Activated CD8-positive, alpha-beta memory T cell treated with anti-CD3 and anti-CD28 coated beads, Interleukin-2, amount 50 U/mL, for 48 hours (primary cell): ENCODE results near the gene ALS2.
A peak's percentile ranks its signal among the peaks of the same experiment; 100 is the strongest.
"Not testable (repeated sequence)": the region's sequence is repeated elsewhere in the genome, so short reads cannot be mapped to it uniquely, and the experiment has no call there.

Experiments used
- DNase-seq: peaks from one replicate; pipeline ENCODE4 v3.0.0-alpha.2; 2020

The ALS2 gene

GRCh38 chr2:201790989-201791388 is 10.3 kb upstream of the ALS2 start:
- DNase-seq = no peak

DNA sequence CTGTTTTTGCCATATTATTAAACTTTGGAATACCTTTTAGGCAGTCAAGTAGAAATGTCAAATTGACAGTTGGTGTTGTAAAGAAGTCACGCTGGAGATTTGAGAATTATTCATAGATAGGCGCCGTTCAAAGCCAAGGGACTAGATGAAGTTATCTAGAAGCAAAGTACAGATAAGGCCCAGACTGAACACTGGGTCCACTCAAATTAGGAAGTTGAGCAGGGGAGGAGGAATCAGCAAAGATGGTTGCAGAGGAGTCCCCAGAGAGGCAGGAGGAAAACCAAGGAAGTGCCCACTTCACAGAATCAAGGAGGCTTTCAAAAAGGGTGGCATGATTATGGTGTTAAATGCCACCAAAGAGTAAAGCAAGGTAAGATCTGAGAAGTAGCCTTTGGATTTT is 9.6 kb upstream of the ALS2 start:
- DNase-seq = no peak

DNA sequence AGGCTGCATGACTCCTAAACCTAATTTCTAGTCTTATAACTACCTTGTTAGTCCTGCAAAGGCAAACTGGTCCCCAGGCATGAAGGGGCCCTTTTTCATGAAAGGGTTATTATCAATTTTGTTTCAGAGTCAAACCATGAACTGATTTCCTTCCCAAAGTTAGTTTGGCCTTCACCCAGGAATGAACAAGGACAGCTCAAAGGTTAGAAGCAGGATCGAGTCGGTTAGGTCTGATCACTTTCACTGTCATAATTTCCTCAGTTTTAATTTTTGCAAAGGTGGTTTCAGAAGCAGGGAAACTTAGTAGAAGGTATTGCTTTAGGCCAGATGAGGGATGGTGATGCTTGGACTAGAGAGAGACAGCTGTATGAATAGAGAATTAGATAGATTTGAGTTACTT is 8.7 kb upstream of the ALS2 start:
- no peak for DNase-seq

DNA sequence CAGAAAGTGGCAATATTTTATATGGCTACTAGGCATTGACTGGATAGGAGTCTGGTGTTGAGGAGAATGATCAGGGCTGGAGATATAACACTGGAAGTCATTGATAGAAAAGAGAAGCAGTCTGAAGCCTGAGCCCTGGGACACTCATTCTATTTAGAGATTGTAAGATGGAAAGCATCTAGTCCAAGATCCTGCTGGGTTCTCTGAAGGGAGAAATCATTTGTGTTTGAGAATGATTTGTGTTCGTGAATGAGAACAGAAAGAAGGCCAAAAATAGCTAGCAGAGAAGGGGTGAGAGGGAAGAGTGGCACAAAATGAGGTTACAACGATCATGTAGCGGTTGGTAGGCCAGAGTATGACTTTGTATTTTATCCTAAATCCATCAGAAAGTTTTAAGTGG is 7.6 kb upstream of the ALS2 start:
- no peak for DNase-seq

- no peak for DNase-seq
Observed at GRCh38 chr2:201786471-201786870, 5.7 kb upstream of the ALS2 start.

DNA sequence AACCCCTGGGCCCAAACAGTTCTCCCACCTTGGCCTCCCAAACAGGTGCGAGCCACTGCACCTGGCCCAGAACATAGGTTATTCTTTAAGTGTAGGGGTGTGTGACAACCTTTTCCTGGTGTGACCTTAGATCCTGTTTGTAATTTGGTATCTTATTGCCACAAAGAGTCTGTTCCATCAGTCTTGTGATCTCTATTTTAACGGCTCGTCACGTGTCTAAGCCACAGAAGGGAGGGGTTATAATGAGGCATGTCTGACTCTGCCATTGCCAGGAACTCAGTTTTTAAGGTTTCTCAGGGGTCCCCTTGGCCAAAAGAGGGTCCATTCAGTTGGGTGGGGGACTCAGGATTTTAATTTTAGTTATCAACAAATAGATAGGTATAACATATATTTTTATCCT is 4.4 kb upstream of the ALS2 start:
- DNase-seq = no peak

DNA sequence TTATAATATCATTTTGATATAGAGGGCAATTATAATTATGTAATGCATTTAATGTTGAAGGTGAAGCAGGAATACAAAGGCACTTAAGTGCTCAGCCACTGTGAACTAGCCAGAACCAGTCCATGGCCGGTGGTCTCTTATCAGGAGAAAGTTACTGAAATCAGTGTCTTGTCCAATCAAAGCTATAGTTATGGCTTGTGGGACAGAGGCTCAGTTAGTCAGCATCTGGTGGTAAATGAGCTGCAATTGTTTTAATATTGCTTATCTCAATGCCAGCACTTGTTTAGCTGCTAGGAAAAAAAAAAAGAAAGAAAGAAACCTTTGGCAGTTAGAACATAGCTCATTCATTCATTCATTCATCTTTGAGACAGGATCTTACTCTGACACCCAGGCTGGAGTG is 3.8 kb upstream of the ALS2 start:
- DNase-seq = no peak

DNA sequence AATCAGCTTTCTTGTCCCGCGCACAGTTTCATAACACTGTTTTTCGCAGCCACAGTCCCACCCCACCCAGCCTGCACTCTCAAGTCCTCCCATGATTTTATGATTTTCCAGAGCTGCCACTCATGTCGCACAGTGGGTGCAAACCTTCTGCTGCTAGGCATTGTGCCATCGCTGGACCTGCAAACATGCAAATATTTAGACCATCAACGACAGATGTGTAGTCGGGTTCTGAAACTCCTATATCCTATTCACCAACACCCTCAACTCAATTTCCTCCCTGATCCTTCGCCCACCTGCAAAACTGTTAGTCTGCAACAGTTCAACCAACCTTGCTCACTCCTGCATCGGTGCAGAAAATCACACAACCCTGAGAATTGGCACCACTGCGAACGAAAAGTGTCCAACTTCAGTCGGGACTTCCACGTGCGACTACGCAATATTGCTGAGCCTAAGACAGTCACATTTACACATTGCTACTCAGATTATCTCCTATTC is 871 bp upstream of the ALS2 start:
- DNase-seq = peak; percentile 58

DNA sequence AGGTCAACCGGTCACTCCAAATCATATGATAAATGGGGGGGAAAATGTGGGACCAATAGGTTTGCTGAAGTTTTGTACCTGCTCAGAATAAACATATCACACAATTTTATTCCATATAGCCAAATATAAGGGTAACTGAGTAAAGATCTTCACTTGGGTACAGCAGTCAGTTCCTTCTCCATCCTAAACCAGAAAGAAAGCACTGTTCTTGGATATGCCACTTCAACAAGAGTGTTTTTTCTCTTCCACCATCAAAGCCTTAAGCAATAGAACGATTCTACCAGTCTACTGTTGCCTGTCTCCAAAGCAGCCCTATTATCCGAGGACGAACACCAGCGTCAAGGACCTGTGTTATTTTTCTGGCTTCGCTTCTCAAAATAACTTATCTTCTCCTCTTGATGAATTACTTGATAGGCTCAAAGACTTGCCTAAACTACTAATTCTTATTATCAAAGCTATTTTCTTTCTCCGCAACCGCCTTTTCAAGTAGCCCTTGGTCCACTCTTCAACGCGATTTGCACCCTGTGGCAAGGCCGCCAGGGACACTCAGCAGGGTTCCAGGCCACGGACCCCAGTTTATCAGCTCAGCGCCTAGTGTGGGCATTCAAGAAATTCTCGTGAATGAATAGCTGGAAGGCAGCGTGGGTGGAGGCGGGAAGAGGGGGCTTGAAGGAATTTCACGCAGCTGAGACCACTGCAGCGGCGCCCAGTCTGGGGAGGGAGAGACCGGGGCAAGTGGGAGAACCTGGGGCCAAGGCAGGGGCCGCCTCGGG is 646 bp downstream of the ALS2 start:
- no peak for DNase-seq

GRCh38 chr2:201777869-201778268 is 2.9 kb downstream of the ALS2 start:
- no peak for DNase-seq

DNA sequence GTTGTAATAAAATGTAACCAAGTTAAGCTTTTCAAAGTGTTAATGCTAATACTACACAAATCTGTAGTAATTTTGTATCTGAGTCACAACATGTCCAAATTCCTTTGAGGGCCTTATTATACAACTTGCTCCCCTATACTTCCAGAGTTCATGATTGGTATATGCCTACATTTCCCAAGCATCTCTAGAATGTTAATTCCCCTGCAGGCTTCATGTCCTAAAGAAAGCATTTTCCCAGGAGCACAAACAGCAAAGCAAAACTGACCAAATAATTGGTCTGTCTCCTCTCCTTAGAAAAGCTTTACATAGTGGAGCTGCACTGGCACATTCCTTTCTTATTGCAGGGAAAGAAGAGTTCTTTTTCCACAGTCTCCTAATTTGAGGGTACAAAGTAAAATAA is 3.7 kb downstream of the ALS2 start:
- DNase-seq = no peak

- no peak for DNase-seq
Observed at GRCh38 chr2:201775326-201775725, 5.4 kb downstream of the ALS2 start.

GRCh38 chr2:201774546-201774945 is 6.2 kb downstream of the ALS2 start:
- DNase-seq = no peak

GRCh38 chr2:201773990-201774389 is 6.7 kb downstream of the ALS2 start:
- no peak for DNase-seq

GRCh38 chr2:201769666-201770373 is 10.9 kb downstream of the ALS2 start:
- no peak for DNase-seq

DNA sequence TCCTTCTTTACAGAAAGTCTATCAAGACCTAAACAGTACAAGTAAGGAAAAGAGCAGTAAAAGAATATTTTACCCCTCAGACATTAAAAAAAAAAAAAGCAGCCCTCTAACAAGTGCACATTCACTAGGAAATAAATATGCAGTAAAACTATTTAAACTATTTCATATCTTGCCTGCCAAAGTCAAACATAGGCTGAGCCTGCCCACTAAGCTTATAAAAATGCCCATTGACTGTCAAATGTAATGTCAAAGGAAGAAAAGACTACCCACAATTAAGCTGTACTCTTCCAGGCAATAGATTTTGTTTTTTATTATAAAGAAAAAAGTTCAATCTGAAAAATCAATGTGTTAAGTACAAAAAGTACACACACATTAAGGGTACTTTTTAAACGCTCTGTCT is 11.8 kb downstream of the ALS2 start:
- no peak for DNase-seq

DNA sequence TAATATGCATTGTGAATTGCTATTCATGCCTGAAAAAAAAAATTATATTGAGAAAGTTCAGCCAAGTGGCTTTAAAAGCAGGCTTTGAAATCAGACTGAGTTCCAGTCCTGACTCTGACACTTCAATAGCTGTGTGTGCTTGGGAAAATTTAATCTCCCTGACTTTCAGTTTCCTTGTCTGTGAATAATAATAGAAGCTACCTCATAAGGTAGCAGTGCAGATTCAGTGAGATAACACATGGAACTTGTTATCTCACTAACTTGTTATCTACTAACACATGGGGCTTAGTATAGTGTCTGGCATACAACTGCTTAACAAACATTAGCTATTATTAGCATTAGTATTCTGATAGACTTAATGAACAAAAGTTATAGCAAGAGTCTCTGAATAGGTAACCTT is 14.9 kb downstream of the ALS2 start:
- no peak for DNase-seq

GRCh38 chr2:201764469-201764868 is 16.3 kb downstream of the ALS2 start:
- DNase-seq = not testable (repeated sequence)

- no peak for DNase-seq
Observed at GRCh38 chr2:201761101-201761500, 19.6 kb downstream of the ALS2 start.

- no peak for DNase-seq
Observed at GRCh38 chr2:201759567-201759966, 21.2 kb downstream of the ALS2 start.

DNA sequence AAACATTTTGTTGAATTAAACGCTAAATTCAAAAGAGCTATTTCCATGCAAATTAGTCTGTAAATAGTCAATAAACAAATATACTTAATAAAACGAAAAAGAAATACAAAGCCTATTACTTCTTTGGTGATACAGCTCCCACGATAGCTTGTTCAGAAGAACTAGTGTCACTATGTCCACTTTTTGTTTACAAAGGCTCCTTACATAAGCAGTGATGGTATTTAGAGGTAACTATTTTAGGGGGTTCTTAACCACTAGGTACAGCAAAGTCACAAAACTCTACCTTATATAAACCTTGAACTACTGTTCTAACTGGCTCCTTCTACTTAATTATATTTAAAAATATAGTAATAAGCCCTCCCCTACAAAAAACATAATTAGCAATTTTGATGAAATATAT is 21.9 kb downstream of the ALS2 start:
- no peak for DNase-seq

- no peak for DNase-seq
Observed at GRCh38 chr2:201758234-201758633, 22.5 kb downstream of the ALS2 start.

GRCh38 chr2:201754717-201755415 is 25.9 kb downstream of the ALS2 start:
- DNase-seq = no peak

DNA sequence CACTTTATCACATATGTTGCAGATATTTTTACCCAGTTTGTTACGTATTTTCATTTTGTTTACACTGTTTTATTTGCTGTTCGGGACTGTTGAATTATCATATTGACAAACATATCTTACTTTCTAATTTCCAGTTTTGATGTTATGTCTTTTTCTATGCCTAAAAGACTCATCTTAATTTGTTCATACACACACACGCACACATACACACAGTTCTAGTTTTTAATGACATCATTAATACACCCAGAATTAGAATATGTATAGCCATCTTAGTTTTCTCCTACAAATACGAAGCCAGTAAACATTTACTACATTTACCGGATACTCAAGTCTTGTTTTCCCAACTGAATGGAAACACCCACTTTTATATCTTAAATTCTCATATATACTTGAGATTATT is 29.2 kb downstream of the ALS2 start:
- no peak for DNase-seq
